Neural progenitor cell (in vitro differentiated cells): ENCODE measurements around the gene VPS33B. TPM values are rescaled to one million over a fixed set of nuclear protein-coding genes. Genes with fewer than 3 reads are reported as not detected.
A peak's percentile ranks its signal among the peaks of the same experiment; 100 is the strongest.

ENCODE experiments used
- DNase-seq: peaks from one replicate; pipeline ENCODE4 v3.0.0-alpha.2; 2016; ENCODE audit warnings: low spot score
- H2AFZ ChIP-seq: fragments of 200-600 bp; sonication (generic); replicated peaks from 2 replicates; pipeline ENCODE4 v1.6.1; 2016; ENCODE audit warnings: antibody characterized with exemption
- H3F3A ChIP-seq: fragments of 200-600 bp; sonication (generic); 2 replicates; pipeline ENCODE4 v1.6.1; 2016; ENCODE audit warnings: antibody characterized with exemption, low read depth
- H3K27ac ChIP-seq: fragments of 200-600 bp; sonication (generic); 2 replicates; pipeline ENCODE4 v1.5.1; 2016; ENCODE audit warnings: mild to moderate bottlenecking
- H3K27me3 ChIP-seq: fragments of 200-600 bp; sonication (generic); 2 replicates; pipeline ENCODE4 v1.6.1; 2016; ENCODE audit warnings: mild to moderate bottlenecking, moderate library complexity
- H3K36me3 ChIP-seq: fragments of 200-600 bp; sonication (generic); 2 replicates; pipeline ENCODE4 v1.5.1; 2016
- H3K4me1 ChIP-seq: fragments of 200-600 bp; sonication (generic); 2 replicates; pipeline ENCODE4 v1.6.1; 2016; ENCODE audit warnings: mixed run types
- H3K4me2 ChIP-seq: fragments of 200-600 bp; sonication (generic); 2 replicates; pipeline ENCODE4 v1.6.1; 2016
- H3K4me3 ChIP-seq: fragments of 200-600 bp; sonication (generic); 2 replicates; pipeline ENCODE4 v1.5.1; 2016
- H3K79me2 ChIP-seq: fragments of 200-600 bp; sonication (generic); 2 replicates; pipeline ENCODE4 v1.6.1; 2016; ENCODE audit warnings: low read depth
- H3K9ac ChIP-seq: fragments of 200-600 bp; sonication (generic); 2 replicates; pipeline ENCODE4 v1.6.1; 2016
- H3K9me3 ChIP-seq: fragments of 200-600 bp; sonication (generic); 2 replicates; pipeline ENCODE4 v1.5.1; 2016; ENCODE audit warnings: low read depth
- H4K20me1 ChIP-seq: fragments of 200-600 bp; sonication (generic); 2 replicates; pipeline ENCODE4 v1.6.1; 2016; ENCODE audit warnings: low read depth
- H3K27ac Mint-ChIP-seq: 3 replicates; pipeline ENCODE4 v1.8.0; 2021; ENCODE audit warnings: mixed read lengths
- H3K27me3 Mint-ChIP-seq: 2 replicates; pipeline ENCODE4 v1.8.0; 2022; ENCODE audit warnings: low read depth, mild to moderate bottlenecking, inconsistent platforms, moderate library complexity, mixed read lengths; ENCODE audit not compliant: insufficient read depth
- H3K36me3 Mint-ChIP-seq: 3 replicates; pipeline ENCODE4 v1.8.0; 2021; ENCODE audit warnings: mixed read lengths
- H3K4me1 Mint-ChIP-seq: 3 replicates; pipeline ENCODE4 v1.8.0; 2021; ENCODE audit warnings: mixed read lengths
- H3K4me3 Mint-ChIP-seq: 3 replicates; pipeline ENCODE4 v1.8.0; 2021; ENCODE audit warnings: mild to moderate bottlenecking, moderate library complexity, mixed read lengths
- H3K9me3 Mint-ChIP-seq: 3 replicates; pipeline ENCODE4 v1.8.0; 2020; ENCODE audit warnings: mixed read lengths
- EZH2 ChIP-seq: fragments of 200-600 bp; sonication (generic); IDR thresholded peaks from 2 replicates; pipeline ENCODE4 v1.6.1; 2017; ENCODE audit warnings: antibody characterized with exemption, mild to moderate bottlenecking, moderate library complexity
- EZH2phosphoT487 ChIP-seq: fragments of 200-600 bp; sonication (generic); IDR thresholded peaks from 2 replicates; pipeline ENCODE4 v1.6.1; 2017; ENCODE audit warnings: antibody characterized with exemption
- total RNA-seq: library from RNA; depleted of rRNA; stranded (reverse); fragments of >200 nt; gene quantifications from 2 replicates; pipeline ENCODE4 v1.2.3, GENCODE V29; 2015; ENCODE audit warnings: low replicate concordance
- TF ChIP-seq, protein P1 (sequence below): fragments of 200-600 bp; sonication (generic); IDR thresholded peaks from 2 replicates; pipeline ENCODE4 v1.5.1; 2017; ENCODE audit warnings: antibody characterized with exemption, mild to moderate bottlenecking

VPS33B gene
- total RNA-seq, 1 donor from 2014 or later = 13.9 TPM

DNA sequence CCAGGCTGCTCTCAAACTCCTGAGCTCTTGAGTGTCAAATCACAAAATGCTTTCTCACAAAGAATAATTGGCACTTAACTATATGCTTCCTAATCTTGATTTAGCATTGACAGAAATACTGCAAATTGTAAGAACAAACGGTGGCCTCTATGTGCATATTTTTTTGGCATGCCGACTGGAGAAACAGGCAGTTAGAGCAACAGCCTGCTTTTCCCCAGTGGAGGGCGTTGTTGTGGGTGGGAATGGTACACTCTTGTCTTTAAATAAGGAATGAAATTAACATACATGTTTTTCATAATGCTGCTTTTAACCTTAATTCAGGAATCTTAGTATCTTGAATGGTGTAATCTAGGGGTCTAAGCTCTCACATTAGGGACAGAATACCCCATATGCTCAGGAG, 46.6 kb upstream of the VPS33B start:
- Mint-ChIP-seq H3K36me3 (no peaks in the 10 kb centered on the region), H3K9me3 (peaks cover 4% of the 10 kb centered on the region), H3K27ac (no peak overlapping the region), H3K27me3 (peaks cover 3% of the 10 kb centered on the region), H3K4me3 (no peak overlapping the region), H3K4me1 (peaks cover 2% of the 10 kb centered on the region)
- Histone ChIP-seq H3K79me2 (no peaks in the 10 kb centered on the region), H3K4me1 (no peaks in the 10 kb centered on the region), H2AFZ (no peak overlapping the region), H3K36me3 (no peaks in the 10 kb centered on the region), H3K27me3 (no peaks in the 10 kb centered on the region), H3K4me2 (no peak overlapping the region), H3K9me3 (no peaks in the 10 kb centered on the region), H3F3A (no peaks in the 10 kb centered on the region), H3K27ac (no peak overlapping the region), H3K9ac (no peak overlapping the region), H4K20me1 (no peaks in the 10 kb centered on the region), H3K4me3 (no peak overlapping the region)
- TF ChIP-seq, protein P1, sequence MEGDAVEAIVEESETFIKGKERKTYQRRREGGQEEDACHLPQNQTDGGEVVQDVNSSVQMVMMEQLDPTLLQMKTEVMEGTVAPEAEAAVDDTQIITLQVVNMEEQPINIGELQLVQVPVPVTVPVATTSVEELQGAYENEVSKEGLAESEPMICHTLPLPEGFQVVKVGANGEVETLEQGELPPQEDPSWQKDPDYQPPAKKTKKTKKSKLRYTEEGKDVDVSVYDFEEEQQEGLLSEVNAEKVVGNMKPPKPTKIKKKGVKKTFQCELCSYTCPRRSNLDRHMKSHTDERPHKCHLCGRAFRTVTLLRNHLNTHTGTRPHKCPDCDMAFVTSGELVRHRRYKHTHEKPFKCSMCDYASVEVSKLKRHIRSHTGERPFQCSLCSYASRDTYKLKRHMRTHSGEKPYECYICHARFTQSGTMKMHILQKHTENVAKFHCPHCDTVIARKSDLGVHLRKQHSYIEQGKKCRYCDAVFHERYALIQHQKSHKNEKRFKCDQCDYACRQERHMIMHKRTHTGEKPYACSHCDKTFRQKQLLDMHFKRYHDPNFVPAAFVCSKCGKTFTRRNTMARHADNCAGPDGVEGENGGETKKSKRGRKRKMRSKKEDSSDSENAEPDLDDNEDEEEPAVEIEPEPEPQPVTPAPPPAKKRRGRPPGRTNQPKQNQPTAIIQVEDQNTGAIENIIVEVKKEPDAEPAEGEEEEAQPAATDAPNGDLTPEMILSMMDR = peak; percentile 34
- TF ChIP-seq EZH2phosphoT487 = no peak
- DNase-seq = no peak

DNA sequence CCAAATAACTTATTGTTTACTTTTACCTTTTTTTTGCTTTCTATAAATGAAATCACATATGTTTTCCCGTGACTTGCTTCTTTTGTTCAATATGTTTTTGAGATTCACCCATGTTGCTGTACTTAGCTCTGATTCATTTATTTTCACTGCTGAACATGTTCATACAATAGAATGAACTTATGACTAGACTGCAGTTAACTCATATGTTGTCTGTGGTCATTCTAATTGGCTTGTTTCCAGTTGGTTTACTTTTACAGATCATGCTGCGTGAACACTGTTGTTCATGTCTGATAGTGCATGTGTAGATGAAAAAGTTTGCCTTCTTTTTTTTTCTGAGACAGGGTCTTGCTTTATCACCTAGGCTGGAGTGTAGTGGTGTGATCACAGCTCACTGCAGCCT, 46.0 kb upstream of the VPS33B start:
- no peak overlapping the region for H3K4me3 Mint-ChIP-seq
- no peak overlapping the region for H3K9ac ChIP-seq
- DNase-seq = no peak
- H3K4me3 ChIP-seq = no peak overlapping the region
- H3K4me1 ChIP-seq = no peaks in the 10 kb centered on the region
- H3K9me3 ChIP-seq = no peaks in the 10 kb centered on the region
- H3K27ac Mint-ChIP-seq = no peak overlapping the region
- H3K4me1 Mint-ChIP-seq = peaks cover 2% of the 10 kb centered on the region
- H3K79me2 ChIP-seq = no peaks in the 10 kb centered on the region
- no peaks in the 10 kb centered on the region for H3K27me3 ChIP-seq
- no peak overlapping the region for H2AFZ ChIP-seq
- TF ChIP-seq EZH2phosphoT487 (no peak), EZH2 (no peak)
- TF ChIP-seq, protein P1 = no peak
- no peaks in the 10 kb centered on the region for H3K36me3 ChIP-seq
- no peaks in the 10 kb centered on the region for H3K36me3 Mint-ChIP-seq
- no peak overlapping the region for H3K4me2 ChIP-seq
- no peaks in the 10 kb centered on the region for H3F3A ChIP-seq
- no peaks in the 10 kb centered on the region for H4K20me1 ChIP-seq
- H3K27me3 Mint-ChIP-seq = peaks cover 2% of the 10 kb centered on the region
- H3K9me3 Mint-ChIP-seq = peaks cover 4% of the 10 kb centered on the region
- no peak overlapping the region for H3K27ac ChIP-seq

DNA sequence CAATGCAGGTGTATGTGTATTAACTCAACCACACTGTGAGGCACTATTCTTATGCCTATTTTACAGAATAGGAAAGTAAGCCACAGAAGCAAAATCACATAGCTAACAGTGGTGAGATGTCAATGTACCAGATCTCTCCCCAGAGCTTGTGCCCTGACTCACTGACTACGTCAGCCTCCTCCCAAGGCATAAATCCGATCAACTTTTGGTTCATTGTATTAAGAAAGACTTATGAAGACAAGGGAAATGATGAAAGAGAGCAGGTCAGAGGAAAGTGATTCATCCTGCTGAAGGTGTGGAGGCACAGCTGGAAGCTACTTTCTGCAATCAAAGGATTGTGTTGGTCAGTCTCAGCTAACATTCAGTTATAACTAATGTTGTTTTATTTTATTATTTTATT, 44.6 kb upstream of the VPS33B start:
- Histone ChIP-seq H2AFZ (no peak overlapping the region), H3K79me2 (no peaks in the 10 kb centered on the region), H3K36me3 (no peaks in the 10 kb centered on the region), H3K4me3 (no peak overlapping the region), H3K4me1 (peaks cover 5% of the 10 kb centered on the region), H3K9me3 (no peaks in the 10 kb centered on the region), H3K27me3 (no peaks in the 10 kb centered on the region), H3K9ac (no peak overlapping the region), H3K4me2 (no peak overlapping the region), H4K20me1 (no peaks in the 10 kb centered on the region), H3F3A (peaks cover 4% of the 10 kb centered on the region), H3K27ac (no peak overlapping the region)
- Mint-ChIP-seq H3K27ac (no peak overlapping the region), H3K4me1 (peaks cover 2% of the 10 kb centered on the region), H3K36me3 (no peaks in the 10 kb centered on the region), H3K9me3 (peaks cover 4% of the 10 kb centered on the region), H3K4me3 (no peak overlapping the region), H3K27me3 (no peaks in the 10 kb centered on the region)
- no peak for DNase-seq
- TF ChIP-seq EZH2phosphoT487 = no peak
- TF ChIP-seq EZH2 = no peak
- TF ChIP-seq, protein P1 = no peak

DNA sequence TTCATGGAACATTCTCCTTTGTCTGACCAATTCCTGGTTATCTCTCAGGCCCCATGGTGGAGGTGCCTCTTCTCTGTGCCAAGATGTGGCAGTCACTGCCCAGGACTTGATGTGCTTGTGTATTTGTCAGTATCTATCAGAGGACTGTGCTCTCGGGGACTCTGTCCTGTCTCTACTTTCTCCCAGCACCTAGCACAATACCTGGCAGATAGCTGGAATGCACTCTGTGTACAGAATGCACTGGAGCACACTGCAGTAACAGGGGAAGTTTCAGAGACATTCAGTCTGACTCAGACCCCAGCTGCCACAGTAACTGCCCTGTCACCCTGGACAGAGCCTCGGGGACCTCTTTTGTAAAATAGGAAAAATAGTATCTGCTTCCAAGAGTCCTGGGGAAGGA, 43.1 kb upstream of the VPS33B start:
- TF ChIP-seq EZH2 (no peak), EZH2phosphoT487 (no peak)
- TF ChIP-seq, protein P1 = no peak
- H3K4me3 ChIP-seq = no peak overlapping the region
- Mint-ChIP-seq H3K27ac (no peak overlapping the region), H3K9me3 (peaks cover 4% of the 10 kb centered on the region), H3K4me3 (no peak overlapping the region), H3K36me3 (no peaks in the 10 kb centered on the region), H3K4me1 (peaks cover 2% of the 10 kb centered on the region), H3K27me3 (no peaks in the 10 kb centered on the region)
- H3K79me2 ChIP-seq = no peaks in the 10 kb centered on the region
- no peak for DNase-seq
- no peaks in the 10 kb centered on the region for H3K9me3 ChIP-seq
- H3K27ac ChIP-seq = no peak overlapping the region
- H3K9ac ChIP-seq = no peak overlapping the region
- no peak overlapping the region for H2AFZ ChIP-seq
- H4K20me1 ChIP-seq = no peaks in the 10 kb centered on the region
- H3F3A ChIP-seq = peaks cover 6% of the 10 kb centered on the region
- no peaks in the 10 kb centered on the region for H3K27me3 ChIP-seq
- peaks cover 9% of the 10 kb centered on the region for H3K4me1 ChIP-seq
- H3K4me2 ChIP-seq = no peak overlapping the region
- no peaks in the 10 kb centered on the region for H3K36me3 ChIP-seq
